Fibroblast of lung (primary cell): ENCODE measurements around the gene TBC1D12. TPM values are rescaled to one million over a fixed set of nuclear protein-coding genes. Genes with fewer than 3 reads are reported as not detected.

Experiments used
- DNase-seq, 2 donors: peaks; one replicate each; pipeline versions ENCODE4 v3.0.0 to v3.0.0-alpha.2; 2010; ENCODE audit warnings: low read depth in 2 of 2
- H2AFZ ChIP-seq: 2 replicates; pipeline ENCODE4 v1.5.1; 2012; ENCODE audit warnings: low read length, control low read depth, inconsistent platforms
- H3K27ac ChIP-seq: 2 replicates; pipeline ENCODE4 v1.5.1; 2011; ENCODE audit warnings: low read length, control low read depth; ENCODE audit not compliant: insufficient read depth
- H3K27me3 ChIP-seq: 2 replicates; pipeline ENCODE4 v1.5.1; 2011; ENCODE audit warnings: mild to moderate bottlenecking, low read length; ENCODE audit not compliant: control insufficient read depth, insufficient read depth
- H3K36me3 ChIP-seq: 2 replicates; pipeline ENCODE4 v1.5.1; 2011; ENCODE audit warnings: low read length; ENCODE audit not compliant: control insufficient read depth, insufficient read depth
- H3K4me1 ChIP-seq: 2 replicates; pipeline ENCODE4 v1.5.1; 2011; ENCODE audit warnings: low read length; ENCODE audit not compliant: control insufficient read depth, insufficient read depth; ENCODE audit errors: extremely low read depth
- H3K4me2 ChIP-seq: 2 replicates; pipeline ENCODE4 v1.5.1; 2011; ENCODE audit warnings: low read length, control low read depth; ENCODE audit not compliant: insufficient read depth; ENCODE audit errors: extremely low read depth
- H3K4me3 ChIP-seq, 4 experiments: fragments of 200-600 bp in 1 of 4; sonication (generic) in 1 of 4; replicated peaks in 1 of 4; 2 replicates each; pipeline ENCODE4 v1.5.1; 2011 to 2016; ENCODE audit warnings: low read length in 4 of 4, low read depth in 3 of 4, mild to moderate bottlenecking in 3 of 4, control low read depth in 2 of 4, inconsistent platforms in 1 of 4, mixed read lengths in 1 of 4; ENCODE audit not compliant: insufficient read depth in 1 of 4; ENCODE audit errors: control extremely low read depth in 1 of 4
- H3K79me2 ChIP-seq: 2 replicates; pipeline ENCODE4 v1.5.1; 2012; ENCODE audit warnings: mild to moderate bottlenecking, low read length, inconsistent platforms; ENCODE audit not compliant: control insufficient read depth, insufficient read depth
- H3K9ac ChIP-seq: 2 replicates; pipeline ENCODE4 v1.5.1; 2011; ENCODE audit warnings: mild to moderate bottlenecking, low read length, control low read depth; ENCODE audit not compliant: insufficient read depth
- H3K9me3 ChIP-seq: 2 replicates; pipeline ENCODE4 v1.5.1; 2012; ENCODE audit warnings: low read depth, low read length; ENCODE audit not compliant: control insufficient read depth, insufficient read depth
- H4K20me1 ChIP-seq: 2 replicates; pipeline ENCODE4 v1.5.1; 2011; ENCODE audit warnings: low read length; ENCODE audit not compliant: control insufficient read depth, insufficient read depth; ENCODE audit errors: extremely low read depth
- EZH2 ChIP-seq: IDR thresholded peaks from 2 replicates; pipeline ENCODE4 v1.5.1; 2012; ENCODE audit warnings: low read length, control low read depth, mild to moderate bottlenecking; ENCODE audit errors: missing control alignments
- polyA plus RNA-seq, 2 donors: library from polyadenylated mRNA; depleted of rRNA in 1 of 2; stranded (reverse) in 1 of 2; unstranded in 1 of 2; fragments of >200 nt; gene quantifications; 2 replicates each; pipeline ENCODE4 v1.2.1, GENCODE V29; 2011 to 2012; ENCODE audit warnings: missing spikeins in 1 of 2
- total RNA-seq: library from RNA; depleted of rRNA; stranded (reverse); fragments of >200 nt; gene quantifications from 2 replicates; pipeline ENCODE4 v1.2.1, GENCODE V29; 2014
- TF ChIP-seq, protein P1 (sequence below), 2 donors: IDR thresholded peaks in 1 of 2; conservative IDR thresholded peaks in 1 of 2; 1 replicate in 1 of 2; 2 replicates in 1 of 2; pipeline ENCODE4 v1.5.1; 2011 to 2012; ENCODE audit warnings: low read length in 2 of 2, control low read depth in 1 of 2, inconsistent platforms in 1 of 2, low read depth in 1 of 2, mild to moderate bottlenecking in 1 of 2

TBC1D12 gene
- total and polyA plus RNA-seq, 2 donors (not counting 1 experiment from before 2014, with no cell fraction given) = 7.8 to 13.9 TPM

DNA sequence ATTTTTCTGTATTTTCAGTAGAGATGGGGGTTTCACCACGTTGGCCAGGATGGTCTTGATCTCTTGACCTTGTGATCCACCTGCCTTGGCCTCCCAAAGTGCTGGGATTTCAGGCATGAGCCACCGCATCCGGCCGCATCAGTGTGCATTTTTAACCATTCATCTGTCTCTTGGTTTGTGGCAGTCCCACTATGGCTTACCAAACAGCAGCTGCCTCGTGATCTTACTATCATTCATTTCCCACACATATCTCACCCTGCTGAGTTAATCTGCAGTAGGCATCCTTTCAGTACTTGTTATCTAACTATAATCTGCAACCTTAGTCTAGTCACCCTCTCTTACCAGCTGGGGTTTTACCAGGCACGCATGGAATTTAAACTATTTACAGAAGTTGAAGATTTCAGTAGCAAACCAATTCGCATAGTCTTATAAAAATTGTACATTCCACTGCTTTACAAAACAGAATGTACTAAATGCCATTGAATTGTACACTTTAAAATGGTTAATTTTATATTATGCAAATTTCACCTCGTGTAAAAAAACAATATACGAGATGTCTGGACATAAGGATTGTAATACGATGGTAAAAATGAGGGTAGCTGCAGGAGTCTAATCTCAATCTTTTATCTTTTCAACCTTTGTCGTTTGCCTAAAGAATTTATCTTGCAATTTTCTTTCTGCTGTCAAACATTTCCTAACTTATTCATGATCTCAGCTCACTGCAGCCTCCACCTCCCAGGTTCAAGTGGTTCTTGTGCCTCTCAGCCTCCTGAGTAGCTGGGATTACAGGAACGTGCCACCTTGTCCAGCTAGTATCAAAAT, 4.6 kb upstream of the TBC1D12 start:
- no peaks in the 10 kb centered on the region for H4K20me1 ChIP-seq
- TF ChIP-seq, protein P1, sequence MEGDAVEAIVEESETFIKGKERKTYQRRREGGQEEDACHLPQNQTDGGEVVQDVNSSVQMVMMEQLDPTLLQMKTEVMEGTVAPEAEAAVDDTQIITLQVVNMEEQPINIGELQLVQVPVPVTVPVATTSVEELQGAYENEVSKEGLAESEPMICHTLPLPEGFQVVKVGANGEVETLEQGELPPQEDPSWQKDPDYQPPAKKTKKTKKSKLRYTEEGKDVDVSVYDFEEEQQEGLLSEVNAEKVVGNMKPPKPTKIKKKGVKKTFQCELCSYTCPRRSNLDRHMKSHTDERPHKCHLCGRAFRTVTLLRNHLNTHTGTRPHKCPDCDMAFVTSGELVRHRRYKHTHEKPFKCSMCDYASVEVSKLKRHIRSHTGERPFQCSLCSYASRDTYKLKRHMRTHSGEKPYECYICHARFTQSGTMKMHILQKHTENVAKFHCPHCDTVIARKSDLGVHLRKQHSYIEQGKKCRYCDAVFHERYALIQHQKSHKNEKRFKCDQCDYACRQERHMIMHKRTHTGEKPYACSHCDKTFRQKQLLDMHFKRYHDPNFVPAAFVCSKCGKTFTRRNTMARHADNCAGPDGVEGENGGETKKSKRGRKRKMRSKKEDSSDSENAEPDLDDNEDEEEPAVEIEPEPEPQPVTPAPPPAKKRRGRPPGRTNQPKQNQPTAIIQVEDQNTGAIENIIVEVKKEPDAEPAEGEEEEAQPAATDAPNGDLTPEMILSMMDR (conservative IDR thresholded peaks at IDR 0.05 in 1 of 2, IDR thresholded peaks at IDR 0.05 in 1 of 2; ENCODE audit: low read depth in 1 of 2, low read length in 2 of 2) = no peak
- TF ChIP-seq EZH2 = no peak
- H3K27me3 ChIP-seq = no peaks in the 10 kb centered on the region
- no peak overlapping the region for H3K9ac ChIP-seq
- no peaks in the 10 kb centered on the region for H3K79me2 ChIP-seq
- no peaks in the 10 kb centered on the region for H3K9me3 ChIP-seq
- DNase-seq = peak in 1 of 2 donors; percentile 72
- H3K4me1 ChIP-seq = no peaks in the 10 kb centered on the region
- no peak overlapping the region for H3K4me3 ChIP-seq
- no peak overlapping the region for H3K27ac ChIP-seq
- H3K4me2 ChIP-seq = no peak overlapping the region
- H2AFZ ChIP-seq = no peak overlapping the region
- H3K36me3 ChIP-seq = no peaks in the 10 kb centered on the region

DNA sequence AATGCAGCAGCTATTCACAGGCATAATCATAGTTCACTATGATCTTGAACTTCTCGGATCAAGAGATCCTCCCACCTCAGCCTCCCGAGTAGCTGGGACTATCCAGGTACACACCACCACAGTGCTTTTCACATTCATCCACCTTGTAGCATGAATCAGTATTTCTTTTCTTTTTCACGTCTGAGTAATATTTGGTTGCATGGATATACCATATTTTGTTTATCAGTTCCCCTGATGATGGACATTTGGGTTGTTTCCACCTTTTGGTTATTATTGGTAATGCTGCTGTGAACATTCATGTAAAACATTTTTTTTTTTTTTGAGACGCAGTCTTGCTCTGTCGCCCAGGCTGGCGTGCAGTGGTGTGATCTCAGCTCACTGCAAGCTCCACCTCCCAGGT, 3.6 kb upstream of the TBC1D12 start:
- Histone ChIP-seq H3K4me3 (no peak overlapping the region), H3K9ac (no peak overlapping the region), H3K79me2 (peaks cover 3% of the 10 kb centered on the region), H4K20me1 (no peaks in the 10 kb centered on the region), H2AFZ (no peak overlapping the region), H3K4me1 (no peaks in the 10 kb centered on the region), H3K9me3 (no peaks in the 10 kb centered on the region), H3K4me2 (no peak overlapping the region), H3K27ac (no peak overlapping the region), H3K36me3 (no peaks in the 10 kb centered on the region), H3K27me3 (no peaks in the 10 kb centered on the region)
- DNase-seq = no peak
- no peak for TF ChIP-seq EZH2
- TF ChIP-seq, protein P1 (conservative IDR thresholded peaks at IDR 0.05 in 1 of 2, IDR thresholded peaks at IDR 0.05 in 1 of 2; ENCODE audit: low read depth in 1 of 2, low read length in 2 of 2) = no peak

DNA sequence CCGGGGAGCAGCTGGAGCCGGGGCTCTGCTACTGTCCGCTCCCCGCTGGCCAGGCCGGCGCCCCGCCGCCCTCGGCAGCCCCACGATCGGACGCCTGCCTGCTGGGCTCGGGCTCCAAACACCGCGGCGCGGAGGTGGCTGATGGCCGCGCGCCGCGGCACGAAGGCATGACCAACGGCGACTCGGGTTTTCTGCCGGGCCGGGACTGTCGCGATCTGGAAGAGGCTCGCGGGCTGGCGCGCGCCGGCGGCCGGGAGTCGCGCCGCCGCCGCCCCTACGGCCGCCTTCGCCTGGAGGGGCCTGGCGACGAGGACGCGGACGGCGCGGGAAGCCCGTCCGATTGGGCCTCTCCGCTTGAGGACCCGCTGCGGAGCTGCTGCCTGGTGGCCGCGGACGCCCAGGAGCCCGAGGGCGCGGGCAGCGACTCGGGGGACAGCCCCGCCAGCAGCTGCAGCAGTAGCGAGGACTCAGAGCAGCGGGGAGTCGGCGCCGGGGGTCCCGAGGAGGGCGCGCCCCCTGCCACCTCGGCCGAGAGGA, 570 bp downstream of the TBC1D12 start:
- Histone ChIP-seq H3K4me2 (peak overlapping the region; percentile 44), H3K79me2 (peaks cover 35% of the 10 kb centered on the region), H3K9me3 (no peaks in the 10 kb centered on the region), H3K4me3 (peak overlapping the region; percentile 66 to 89 (median 76)), H3K4me1 (no peaks in the 10 kb centered on the region), H3K9ac (peak overlapping the region; percentile 85), H2AFZ (peak overlapping the region; percentile 74), H3K27ac (peak overlapping the region; percentile 76), H3K36me3 (no peaks in the 10 kb centered on the region), H4K20me1 (no peaks in the 10 kb centered on the region), H3K27me3 (no peaks in the 10 kb centered on the region)
- DNase-seq = peak; percentile 9 to 32
- no peak for TF ChIP-seq EZH2
- TF ChIP-seq, protein P1 (conservative IDR thresholded peaks at IDR 0.05 in 1 of 2, IDR thresholded peaks at IDR 0.05 in 1 of 2; ENCODE audit: low read depth in 1 of 2, low read length in 2 of 2) = no peak
